Measurements from ENCODE around the gene BHLHE41.

The BHLHE41 gene

DNA sequence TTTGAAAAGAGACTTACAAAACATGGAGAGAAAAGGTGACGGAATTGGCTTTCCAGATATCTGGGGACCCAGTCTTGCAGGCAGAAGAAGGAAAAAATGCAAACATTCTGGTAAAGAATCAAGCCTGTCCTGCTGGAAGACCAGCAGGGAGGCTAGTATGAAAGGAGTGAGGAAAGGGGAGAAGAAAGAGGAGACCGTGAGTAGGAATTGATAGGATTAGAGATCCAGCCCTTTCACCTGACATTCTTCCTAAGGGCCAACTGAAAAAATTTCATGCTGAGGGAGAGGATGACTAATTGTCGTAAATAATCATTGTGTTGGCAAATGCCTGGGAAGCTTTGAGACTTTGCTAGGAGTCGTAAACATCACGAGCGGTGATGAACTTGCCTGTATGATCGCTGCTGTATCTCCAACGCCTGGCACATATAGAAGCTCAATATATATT lies 12.1 kb downstream of the BHLHE41 start:
- Histone ChIP-seq H3K9ac (ENCODE audit: low read depth, low read length) (0 out of 2 replicates have a peak overlapping the region, but pooled peaks have one; percentile 74), H3K27ac (ENCODE audit: low read depth, low read length) (peak overlapping the region; percentile 93), H3K27me3 (ENCODE audit: control insufficient read depth, insufficient read depth, low read length) (peaks cover 30% of the 10 kb centered on the region), H3K4me1 (ENCODE audit: control insufficient read depth, insufficient read depth, low read length) (peaks cover 53% of the 10 kb centered on the region), H3K36me3 (ENCODE audit: control insufficient read depth, insufficient read depth, low read length) (no peaks in the 10 kb centered on the region), H3K9me3 (ENCODE audit: control insufficient read depth, insufficient read depth, low read length) (no peaks in the 10 kb centered on the region), H3K4me3 (ENCODE audit: low read depth, low read length) (peak overlapping the region; percentile 71)

DNA sequence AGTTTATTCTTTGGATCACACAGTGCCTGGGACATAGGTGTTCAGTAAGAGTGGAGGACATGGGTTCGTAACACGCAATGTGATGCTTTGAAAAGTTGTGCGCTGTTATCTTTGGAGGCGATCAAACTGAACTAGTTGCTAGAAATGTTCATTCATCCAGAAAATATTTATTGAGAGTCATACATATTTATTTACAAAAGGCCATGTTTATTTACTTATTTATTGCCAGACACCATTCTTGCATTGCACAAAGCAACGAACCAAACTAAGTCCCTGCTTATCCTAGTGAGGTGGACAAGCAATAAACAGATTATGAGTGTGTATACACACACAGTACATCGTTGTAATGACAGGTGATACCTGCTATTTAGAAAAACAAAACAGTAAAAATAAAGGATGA lies 12.6 kb downstream of the BHLHE41 start:
- H3K27ac ChIP-seq (ENCODE audit: low read depth, low read length): peak overlapping the region; percentile 93
- peaks cover 28% of the 10 kb centered on the region for H3K27me3 ChIP-seq (ENCODE audit: control insufficient read depth, insufficient read depth, low read length)
- H3K4me1 ChIP-seq (ENCODE audit: control insufficient read depth, insufficient read depth, low read length): peaks cover 53% of the 10 kb centered on the region
- H3K4me3 ChIP-seq (ENCODE audit: low read depth, low read length): peak overlapping the region; percentile 71
- H3K36me3 ChIP-seq (ENCODE audit: control insufficient read depth, insufficient read depth, low read length): no peaks in the 10 kb centered on the region
- H3K9ac ChIP-seq (ENCODE audit: low read depth, low read length): no peak overlapping the region
- H3K9me3 ChIP-seq (ENCODE audit: control insufficient read depth, insufficient read depth, low read length): no peaks in the 10 kb centered on the region

DNA sequence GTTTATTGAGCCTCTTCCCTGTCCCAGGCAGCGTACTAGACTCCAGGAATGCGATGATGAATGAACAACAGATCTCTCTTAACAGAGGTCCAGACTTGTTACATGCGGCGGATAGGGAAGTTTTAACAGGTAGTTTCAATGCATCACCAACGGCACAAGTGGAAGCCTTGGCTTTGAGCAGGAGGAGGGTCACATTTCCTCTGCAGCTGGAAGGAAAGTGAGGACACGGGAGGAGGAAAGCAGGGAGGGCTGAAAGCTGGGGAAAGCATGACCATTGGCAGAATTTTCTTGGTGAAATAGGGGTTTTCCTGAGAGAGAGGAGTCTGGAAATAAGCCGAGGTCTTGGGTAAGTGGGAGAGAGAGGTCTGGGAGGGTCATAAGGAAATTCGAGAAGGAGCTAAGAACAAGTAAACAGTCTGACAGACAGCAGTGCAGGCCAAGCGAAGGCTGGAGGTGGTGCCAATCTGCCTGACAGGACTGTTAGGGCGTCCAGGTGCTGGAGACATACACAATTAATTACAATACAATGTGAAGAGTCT lies 15.4 kb downstream of the BHLHE41 start:
- H3K9me3 ChIP-seq (ENCODE audit: control insufficient read depth, insufficient read depth, low read length): no peaks in the 10 kb centered on the region
- no peaks in the 10 kb centered on the region for H3K36me3 ChIP-seq (ENCODE audit: control insufficient read depth, insufficient read depth, low read length)
- no peak overlapping the region for H3K4me3 ChIP-seq (ENCODE audit: low read depth, low read length)
- no peak overlapping the region for H3K9ac ChIP-seq (ENCODE audit: low read depth, low read length)
- H3K27me3 ChIP-seq (ENCODE audit: control insufficient read depth, insufficient read depth, low read length): no peaks in the 10 kb centered on the region; the same call in none of the 2 replicates
- no peak overlapping the region for H3K27ac ChIP-seq (ENCODE audit: low read depth, low read length)
- peaks cover 35% of the 10 kb centered on the region for H3K4me1 ChIP-seq (ENCODE audit: control insufficient read depth, insufficient read depth, low read length)

DNA sequence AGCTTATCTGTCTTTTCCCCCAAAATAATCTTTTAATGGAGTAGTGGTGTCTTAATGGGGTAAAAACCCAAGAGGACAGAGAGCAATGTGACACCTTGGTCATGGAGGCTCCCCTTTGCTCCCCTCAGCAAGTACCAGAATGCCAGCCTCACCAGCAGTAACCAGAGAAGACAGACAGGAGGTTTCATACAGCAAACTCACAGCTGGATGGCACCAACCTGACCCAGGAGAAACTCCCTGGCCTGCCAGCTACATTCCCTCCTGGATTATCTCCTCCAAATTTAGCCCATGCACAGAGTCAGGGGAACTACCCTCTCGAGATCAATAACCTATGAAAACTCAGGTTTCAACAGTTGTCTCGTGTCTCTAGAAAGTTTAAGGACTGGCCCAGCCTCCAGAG lies 15.9 kb downstream of the BHLHE41 start:
- no peak overlapping the region for H3K27ac ChIP-seq (ENCODE audit: low read depth, low read length)
- no peaks in the 10 kb centered on the region for H3K9me3 ChIP-seq (ENCODE audit: control insufficient read depth, insufficient read depth, low read length)
- no peak overlapping the region for H3K4me3 ChIP-seq (ENCODE audit: low read depth, low read length)
- no peak overlapping the region for H3K9ac ChIP-seq (ENCODE audit: low read depth, low read length)
- no peaks in the 10 kb centered on the region for H3K36me3 ChIP-seq (ENCODE audit: control insufficient read depth, insufficient read depth, low read length)
- no peaks in the 10 kb centered on the region; the same call in 1 of the 2 replicates for H3K27me3 ChIP-seq (ENCODE audit: control insufficient read depth, insufficient read depth, low read length)
- H3K4me1 ChIP-seq (ENCODE audit: control insufficient read depth, insufficient read depth, low read length): peaks cover 35% of the 10 kb centered on the region

DNA sequence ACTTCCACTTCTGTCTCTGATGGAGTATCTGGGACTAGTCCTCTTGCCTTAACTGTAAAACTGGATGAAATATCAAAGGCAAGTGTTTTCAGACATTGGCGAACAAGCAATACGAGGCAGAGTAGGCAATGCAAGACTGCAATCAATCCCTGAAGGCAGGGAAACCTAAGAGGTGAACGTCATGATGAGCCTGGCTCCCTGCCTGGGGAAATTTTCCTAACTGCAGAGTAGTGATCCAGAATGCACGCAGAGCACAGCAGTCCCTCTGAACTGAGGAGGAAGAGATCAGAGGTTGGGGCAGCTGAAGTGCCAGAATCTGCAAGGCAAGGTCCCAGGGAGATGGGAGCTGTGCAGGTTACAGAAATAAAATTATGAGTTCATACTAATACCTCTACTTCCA lies 18.5 kb downstream of the BHLHE41 start:
- H3K27ac ChIP-seq (ENCODE audit: low read depth, low read length): no peak overlapping the region
- H3K9ac ChIP-seq (ENCODE audit: low read depth, low read length): no peak overlapping the region
- H3K9me3 ChIP-seq (ENCODE audit: control insufficient read depth, insufficient read depth, low read length): no peaks in the 10 kb centered on the region
- H3K36me3 ChIP-seq (ENCODE audit: control insufficient read depth, insufficient read depth, low read length): no peaks in the 10 kb centered on the region
- no peaks in the 10 kb centered on the region; the same call in 1 of the 2 replicates for H3K27me3 ChIP-seq (ENCODE audit: control insufficient read depth, insufficient read depth, low read length)
- no peak overlapping the region for H3K4me3 ChIP-seq (ENCODE audit: low read depth, low read length)
- peaks cover 13% of the 10 kb centered on the region for H3K4me1 ChIP-seq (ENCODE audit: control insufficient read depth, insufficient read depth, low read length)

DNA sequence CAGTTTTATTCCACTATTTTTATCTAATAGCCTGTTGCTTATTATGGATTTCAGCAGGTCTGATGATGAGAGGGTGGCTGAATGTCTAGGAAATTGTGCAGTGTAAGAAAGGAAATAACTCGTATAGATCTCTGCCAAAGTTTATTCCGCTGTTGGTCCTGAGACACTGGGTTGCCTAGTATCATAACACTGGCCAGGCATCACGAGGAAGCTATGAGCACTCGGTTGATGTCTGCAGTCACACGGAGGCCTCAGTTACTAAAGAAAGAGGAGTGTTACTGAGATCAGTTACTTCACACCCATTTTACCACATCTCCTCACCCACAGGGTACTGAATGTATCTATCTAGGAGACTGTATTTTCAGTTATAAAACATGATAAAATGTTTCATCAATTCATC lies 21.9 kb downstream of the BHLHE41 start:
- H3K27me3 ChIP-seq (ENCODE audit: control insufficient read depth, insufficient read depth, low read length): no peaks in the 10 kb centered on the region
- H3K4me1 ChIP-seq (ENCODE audit: control insufficient read depth, insufficient read depth, low read length): peaks cover 7% of the 10 kb centered on the region; the same call in 1 of the 2 replicates
- H3K27ac ChIP-seq (ENCODE audit: low read depth, low read length): no peak overlapping the region
- H3K9ac ChIP-seq (ENCODE audit: low read depth, low read length): no peak overlapping the region
- H3K9me3 ChIP-seq (ENCODE audit: control insufficient read depth, insufficient read depth, low read length): no peaks in the 10 kb centered on the region
- H3K4me3 ChIP-seq (ENCODE audit: low read depth, low read length): no peak overlapping the region
- H3K36me3 ChIP-seq (ENCODE audit: control insufficient read depth, insufficient read depth, low read length): no peaks in the 10 kb centered on the region

DNA sequence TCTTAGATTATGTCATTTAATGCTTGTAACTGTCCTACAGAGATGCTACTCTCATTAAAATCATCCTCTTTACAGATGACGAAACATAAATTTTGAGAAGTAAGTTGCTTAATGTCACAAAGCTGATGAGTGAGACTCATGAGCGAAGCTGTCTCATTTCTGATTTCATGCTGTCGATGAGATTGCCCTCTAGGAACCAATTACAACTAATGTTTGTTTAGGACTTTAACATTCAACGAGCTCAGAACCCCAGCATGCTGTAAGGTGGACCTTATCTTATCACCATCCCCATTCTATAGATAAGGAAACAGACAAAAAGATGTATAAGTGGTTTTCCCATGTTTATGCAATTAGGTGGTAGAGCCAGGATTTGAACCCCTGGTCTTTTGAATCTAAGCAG lies 23.1 kb downstream of the BHLHE41 start:
- no peak overlapping the region for H3K4me3 ChIP-seq (ENCODE audit: low read depth, low read length)
- H3K4me1 ChIP-seq (ENCODE audit: control insufficient read depth, insufficient read depth, low read length): peaks cover 9% of the 10 kb centered on the region; the same call in 1 of the 2 replicates
- H3K36me3 ChIP-seq (ENCODE audit: control insufficient read depth, insufficient read depth, low read length): no peaks in the 10 kb centered on the region
- no peak overlapping the region for H3K27ac ChIP-seq (ENCODE audit: low read depth, low read length)
- H3K27me3 ChIP-seq (ENCODE audit: control insufficient read depth, insufficient read depth, low read length): no peaks in the 10 kb centered on the region
- no peaks in the 10 kb centered on the region for H3K9me3 ChIP-seq (ENCODE audit: control insufficient read depth, insufficient read depth, low read length)
- no peak overlapping the region for H3K9ac ChIP-seq (ENCODE audit: low read depth, low read length)

DNA sequence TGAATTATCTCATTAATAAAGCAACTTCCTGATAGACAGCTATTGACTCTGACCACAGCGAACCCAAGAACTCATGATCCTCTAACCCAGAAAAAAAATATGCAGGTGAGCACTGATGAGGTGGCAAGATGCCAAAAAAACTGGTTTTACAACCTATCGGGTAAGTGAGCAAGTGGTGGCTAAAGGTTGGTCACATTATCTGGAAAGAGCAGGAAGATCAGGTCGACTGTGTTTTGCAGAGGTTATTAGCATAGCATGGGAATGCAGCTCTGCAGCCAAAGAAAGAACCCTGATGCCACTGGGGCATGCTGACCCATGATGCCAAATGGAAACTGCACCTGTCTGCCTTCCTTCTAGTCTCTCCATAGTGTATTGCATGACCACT lies 23.5 kb downstream of the BHLHE41 start:
- H3K27ac ChIP-seq (ENCODE audit: low read depth, low read length): no peak overlapping the region
- no peaks in the 10 kb centered on the region for H3K9me3 ChIP-seq (ENCODE audit: control insufficient read depth, insufficient read depth, low read length)
- peaks cover 9% of the 10 kb centered on the region; the same call in 1 of the 2 replicates for H3K4me1 ChIP-seq (ENCODE audit: control insufficient read depth, insufficient read depth, low read length)
- no peak overlapping the region for H3K9ac ChIP-seq (ENCODE audit: low read depth, low read length)
- H3K27me3 ChIP-seq (ENCODE audit: control insufficient read depth, insufficient read depth, low read length): no peaks in the 10 kb centered on the region
- no peak overlapping the region for H3K4me3 ChIP-seq (ENCODE audit: low read depth, low read length)
- H3K36me3 ChIP-seq (ENCODE audit: control insufficient read depth, insufficient read depth, low read length): no peaks in the 10 kb centered on the region

DNA sequence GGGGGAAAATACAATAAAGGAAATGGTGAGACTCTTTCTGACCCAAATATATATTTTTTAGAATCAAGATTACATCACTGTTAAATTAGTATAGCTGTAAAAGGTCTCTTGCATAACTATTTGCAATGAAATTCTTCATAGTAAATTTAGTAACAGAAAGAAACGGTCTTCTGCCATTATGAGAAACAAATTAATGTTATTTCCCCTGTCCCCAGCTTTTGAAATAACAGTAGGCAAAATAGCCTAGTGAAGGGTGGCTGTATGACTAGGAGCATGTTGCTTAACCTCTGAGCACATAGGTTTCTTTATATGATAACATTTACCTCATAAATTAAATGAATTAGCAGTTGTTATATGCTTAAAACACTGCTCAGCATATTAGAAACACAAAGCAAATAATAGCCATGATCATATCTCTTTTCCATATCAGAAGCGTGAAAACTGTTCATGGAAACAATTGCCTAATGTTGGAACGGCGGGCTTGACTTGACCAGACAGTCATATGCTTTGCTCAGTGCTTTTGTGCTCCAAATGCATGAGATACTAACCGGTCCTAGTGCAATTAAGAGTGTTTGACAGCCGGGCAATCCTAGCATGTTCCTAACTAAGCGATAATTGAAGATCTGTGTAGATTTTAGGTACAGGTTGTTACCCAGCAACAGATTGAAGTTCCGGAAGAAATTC lies 24.0 kb downstream of the BHLHE41 start:
- Histone ChIP-seq H3K9me3 (ENCODE audit: control insufficient read depth, insufficient read depth, low read length) (no peaks in the 10 kb centered on the region), H3K4me1 (ENCODE audit: control insufficient read depth, insufficient read depth, low read length) (peaks cover 9% of the 10 kb centered on the region; the same call in 1 of the 2 replicates), H3K27me3 (ENCODE audit: control insufficient read depth, insufficient read depth, low read length) (no peaks in the 10 kb centered on the region), H3K27ac (ENCODE audit: low read depth, low read length) (no peak overlapping the region), H3K36me3 (ENCODE audit: control insufficient read depth, insufficient read depth, low read length) (no peaks in the 10 kb centered on the region), H3K4me3 (ENCODE audit: low read depth, low read length) (no peak overlapping the region), H3K9ac (ENCODE audit: low read depth, low read length) (no peak overlapping the region)

DNA sequence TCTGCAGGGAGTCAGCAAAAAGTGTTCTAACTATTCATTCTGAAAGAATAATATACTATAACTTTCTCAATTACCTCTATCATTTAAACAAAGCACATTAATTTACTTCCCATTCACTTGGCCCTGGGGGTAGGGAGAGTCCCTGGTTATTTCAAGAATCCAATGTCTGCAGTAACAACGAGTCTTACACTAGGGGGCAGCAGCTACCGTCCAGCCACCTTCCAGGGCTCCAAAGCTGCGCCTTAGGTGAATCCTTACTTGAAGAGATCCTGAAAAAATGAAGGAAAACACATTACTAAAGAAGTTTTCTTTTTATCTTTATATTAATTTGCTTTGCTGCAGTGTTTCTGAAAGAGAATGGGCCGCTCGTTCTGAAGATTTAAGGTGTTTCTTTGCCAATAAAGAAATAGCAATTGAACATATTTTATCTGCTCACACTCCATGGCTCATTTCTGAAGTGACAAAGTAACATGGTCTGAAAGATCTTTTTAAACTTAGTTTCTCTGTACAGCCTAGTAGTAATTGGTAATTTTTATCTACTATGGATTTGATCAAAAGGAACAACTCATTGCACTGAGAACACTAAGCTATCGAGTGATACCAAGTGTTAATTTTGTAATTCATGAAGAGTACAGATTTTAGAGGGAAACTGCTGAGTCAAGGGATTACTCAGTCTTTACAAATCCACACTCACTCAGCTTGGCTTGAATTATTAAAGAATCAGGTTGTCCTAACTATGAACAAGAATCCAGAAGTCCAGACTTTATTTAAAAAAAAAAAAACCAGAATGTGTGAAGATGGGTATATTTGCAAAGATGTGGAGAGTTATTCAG lies 27.6 kb downstream of the BHLHE41 start:
- Histone ChIP-seq H3K9me3 (ENCODE audit: control insufficient read depth, insufficient read depth, low read length) (no peaks in the 10 kb centered on the region), H3K4me3 (ENCODE audit: low read depth, low read length) (no peak overlapping the region), H3K36me3 (ENCODE audit: control insufficient read depth, insufficient read depth, low read length) (no peaks in the 10 kb centered on the region), H3K4me1 (ENCODE audit: control insufficient read depth, insufficient read depth, low read length) (peaks cover 9% of the 10 kb centered on the region; the same call in 1 of the 2 replicates), H3K9ac (ENCODE audit: low read depth, low read length) (no peak overlapping the region), H3K27me3 (ENCODE audit: control insufficient read depth, insufficient read depth, low read length) (no peaks in the 10 kb centered on the region), H3K27ac (ENCODE audit: low read depth, low read length) (no peak overlapping the region)

DNA sequence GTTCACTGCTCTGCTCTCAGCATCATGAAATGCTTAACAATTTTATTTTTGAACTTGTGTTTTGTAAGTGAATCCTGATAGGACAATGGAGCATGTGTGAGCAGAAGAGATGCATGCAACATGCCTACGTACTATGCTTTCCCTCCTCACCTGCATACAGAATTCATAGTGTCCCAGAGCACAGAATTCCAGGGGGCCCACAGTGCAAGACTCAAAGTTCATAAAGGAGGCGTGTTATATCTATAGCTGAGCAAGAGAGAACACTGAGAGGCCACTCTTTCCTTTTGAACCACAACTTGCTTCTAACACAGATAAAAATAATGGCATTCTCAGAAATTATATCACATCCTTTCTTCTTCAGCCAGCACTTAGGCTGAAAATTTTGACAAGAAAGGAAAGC lies 28.8 kb downstream of the BHLHE41 start:
- Histone ChIP-seq H3K27ac (ENCODE audit: low read depth, low read length) (no peak overlapping the region), H3K9ac (ENCODE audit: low read depth, low read length) (no peak overlapping the region), H3K4me3 (ENCODE audit: low read depth, low read length) (no peak overlapping the region), H3K27me3 (ENCODE audit: control insufficient read depth, insufficient read depth, low read length) (no peaks in the 10 kb centered on the region), H3K4me1 (ENCODE audit: control insufficient read depth, insufficient read depth, low read length) (peaks cover 5% of the 10 kb centered on the region; the same call in 1 of the 2 replicates), H3K36me3 (ENCODE audit: control insufficient read depth, insufficient read depth, low read length) (no peaks in the 10 kb centered on the region), H3K9me3 (ENCODE audit: control insufficient read depth, insufficient read depth, low read length) (no peaks in the 10 kb centered on the region)

Data from HUES48 (cell line).